ENCODE data around the gene DDRGK1. TPM values are rescaled to one million over a fixed set of nuclear protein-coding genes. Genes with fewer than 3 reads are reported as not detected.

The DDRGK1 gene
- total and polyA plus RNA-seq, 7 donors = 36.6 to 82.2 (median 49.7) TPM

GRCh38 chr20:3208786-3209256, 4.3 kb upstream of the DDRGK1 start:
- TF ChIP-seq, protein P1, sequence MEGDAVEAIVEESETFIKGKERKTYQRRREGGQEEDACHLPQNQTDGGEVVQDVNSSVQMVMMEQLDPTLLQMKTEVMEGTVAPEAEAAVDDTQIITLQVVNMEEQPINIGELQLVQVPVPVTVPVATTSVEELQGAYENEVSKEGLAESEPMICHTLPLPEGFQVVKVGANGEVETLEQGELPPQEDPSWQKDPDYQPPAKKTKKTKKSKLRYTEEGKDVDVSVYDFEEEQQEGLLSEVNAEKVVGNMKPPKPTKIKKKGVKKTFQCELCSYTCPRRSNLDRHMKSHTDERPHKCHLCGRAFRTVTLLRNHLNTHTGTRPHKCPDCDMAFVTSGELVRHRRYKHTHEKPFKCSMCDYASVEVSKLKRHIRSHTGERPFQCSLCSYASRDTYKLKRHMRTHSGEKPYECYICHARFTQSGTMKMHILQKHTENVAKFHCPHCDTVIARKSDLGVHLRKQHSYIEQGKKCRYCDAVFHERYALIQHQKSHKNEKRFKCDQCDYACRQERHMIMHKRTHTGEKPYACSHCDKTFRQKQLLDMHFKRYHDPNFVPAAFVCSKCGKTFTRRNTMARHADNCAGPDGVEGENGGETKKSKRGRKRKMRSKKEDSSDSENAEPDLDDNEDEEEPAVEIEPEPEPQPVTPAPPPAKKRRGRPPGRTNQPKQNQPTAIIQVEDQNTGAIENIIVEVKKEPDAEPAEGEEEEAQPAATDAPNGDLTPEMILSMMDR (IDR thresholded peaks at IDR 0.05) = no peak
- no peak for DNase-seq
- intact Hi-C loops (cut with DNase I) = loop anchor here (1.0 to 10.0 kb wide), 2 partner anchors 91 to 164 kb away; partner anchors contain the start of genes GNRH2 (in 1 of the 2) and MRPS26 (in 1 of the 2)
- Histone ChIP-seq H3K4me3 (peak overlapping the region; percentile 97), H3K27me3 (ENCODE audit: insufficient read depth in 3 of 3, low read length in 2 of 3) (peaks cover 0 to 2% (median 0%) of the 10 kb centered on the region in 3 donors), H3K36me3 (ENCODE audit: insufficient read depth in 1 of 2, low read depth in 1 of 2) (peaks cover 0 to 10% of the 10 kb centered on the region in 2 donors), H3K27ac (peak overlapping the region; percentile 84), H3K9me3 (no peaks in the 10 kb centered on the region), H3K4me1 (peaks cover 9% of the 10 kb centered on the region)
- 5 to 6% (median 5%) methylated on average over 10 of the region's 10 CpGs for WGBS, 3 donors
- ATAC-seq = peak in 1 of 4 donors; percentile 4

DNA sequence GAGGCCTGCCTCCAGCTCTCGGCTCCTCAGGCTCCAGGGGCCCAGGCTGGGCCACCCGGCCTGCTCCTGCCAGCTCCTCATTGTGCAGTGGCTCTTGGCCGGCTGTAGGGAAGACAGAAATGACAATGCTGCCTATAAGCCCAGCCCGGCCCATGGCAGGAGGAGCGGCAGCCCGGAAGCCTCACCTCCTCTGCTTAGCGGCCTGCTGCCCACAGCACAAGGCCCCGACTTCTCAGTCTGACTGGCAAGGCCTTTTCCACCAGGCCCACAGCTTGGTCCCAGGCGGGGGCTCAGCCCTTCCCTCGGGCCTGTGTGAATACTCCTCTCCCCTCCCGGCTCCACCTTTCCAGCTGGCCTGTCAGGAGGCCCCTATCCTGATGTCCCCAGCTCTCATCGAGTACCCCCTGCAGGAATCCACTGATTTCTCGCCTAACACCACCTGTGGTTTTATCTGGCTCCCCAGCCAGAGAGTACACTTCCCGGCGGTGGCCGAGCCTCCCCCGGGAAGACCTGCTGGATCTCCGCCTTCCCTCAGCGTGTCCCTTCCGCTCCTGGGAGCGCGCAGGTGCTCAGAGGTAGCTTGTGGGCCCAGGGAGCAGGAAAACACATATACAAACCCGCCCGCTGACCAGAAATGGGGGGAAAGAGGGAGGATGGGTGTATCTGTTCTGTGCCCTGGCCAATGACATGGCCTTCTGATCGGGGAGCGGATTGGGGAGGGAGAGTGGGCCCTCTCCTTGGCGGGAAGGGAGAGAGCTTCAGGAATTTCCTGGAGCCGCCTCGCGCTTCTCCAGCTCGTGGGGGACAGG, 963 bp downstream of the DDRGK1 start:
- WGBS, 3 donors = 16 to 18% (median 17%) methylated on average over 29 to 31 of the region's 31 CpGs
- H3K4me1 ChIP-seq = peaks cover 11% of the 10 kb centered on the region
- intact Hi-C loops (cut with DNase I) = loop anchor here in 1 of 2 donors (10.0 kb wide), 1 partner anchor 159 kb away; the partner anchor contains the start of genes GNRH2 and MRPS26
- H3K36me3 ChIP-seq (ENCODE audit: insufficient read depth in 1 of 2, low read depth in 1 of 2) = peaks cover 0 to 42% of the 10 kb centered on the region in 2 donors
- peak overlapping the region; percentile 94 for H3K4me3 ChIP-seq
- peaks cover 0 to 2% (median 0%) of the 10 kb centered on the region in 3 donors for H3K27me3 ChIP-seq (ENCODE audit: insufficient read depth in 3 of 3, low read length in 2 of 3)
- TF ChIP-seq, protein P1 (IDR thresholded peaks at IDR 0.05) = no peak
- DNase-seq (no peak), ATAC-seq (peak in 2 of 4 donors; percentile 20 to 36)
- peak overlapping the region; percentile 91 for H3K27ac ChIP-seq
- no peaks in the 10 kb centered on the region for H3K9me3 ChIP-seq

GRCh38 chr20:3202965-3203314, 1.5 kb downstream of the DDRGK1 start:
- intact Hi-C loops (cut with DNase I) = loop anchor here in 1 of 2 donors (10.0 kb wide), 1 partner anchor 158 kb away; the partner anchor contains the start of genes GNRH2 and MRPS26
- WGBS, 3 donors = 45 to 63% (median 61%) methylated on average over 7 to 9 of the region's 9 CpGs
- ATAC-seq (no peak), DNase-seq (no peak)
- peaks cover 0 to 44% of the 10 kb centered on the region in 2 donors for H3K36me3 ChIP-seq (ENCODE audit: insufficient read depth in 1 of 2, low read depth in 1 of 2)
- TF ChIP-seq, protein P1 (IDR thresholded peaks at IDR 0.05) = no peak
- peaks cover 7% of the 10 kb centered on the region for H3K4me1 ChIP-seq
- H3K4me3 ChIP-seq = peak overlapping the region; percentile 94
- H3K27ac ChIP-seq = peak overlapping the region; percentile 91
- peaks cover 0 to 2% (median 0%) of the 10 kb centered on the region in 3 donors for H3K27me3 ChIP-seq (ENCODE audit: insufficient read depth in 3 of 3, low read length in 2 of 3)
- no peaks in the 10 kb centered on the region for H3K9me3 ChIP-seq

- no peak overlapping the region for H3K4me3 ChIP-seq
- no peaks in the 10 kb centered on the region for H3K27me3 ChIP-seq (ENCODE audit: insufficient read depth in 3 of 3, low read length in 2 of 3)
- H3K36me3 ChIP-seq (ENCODE audit: insufficient read depth in 1 of 2, low read depth in 1 of 2) = peaks cover 0 to 72% of the 10 kb centered on the region in 2 donors
- H3K4me1 ChIP-seq = peaks cover 7% of the 10 kb centered on the region
- intact Hi-C loops (cut with DNase I) = loop anchor here in 1 of 2 donors (10.0 kb wide), 1 partner anchor 155 kb away; the partner anchor contains the start of genes GNRH2 and MRPS26
- H3K27ac ChIP-seq = no peak overlapping the region
- TF ChIP-seq, protein P1 (IDR thresholded peaks at IDR 0.05) = no peak
- DNase-seq = peak in 1 of 2 donors; percentile 24
- ATAC-seq = no peak
- H3K9me3 ChIP-seq = no peaks in the 10 kb centered on the region
- 92 to 93% (median 92%) methylated on average over 25 to 27 of the region's 27 CpGs for WGBS, 3 donors
Observed at GRCh38 chr20:3199976-3200755, 4.3 kb downstream of the DDRGK1 start.
